Peyer's patch (tissue), 4 donors: ENCODE data around the gene NUP153. TPM values are rescaled to one million over a fixed set of nuclear protein-coding genes. Genes with fewer than 3 reads are reported as not detected.

Experiments
- DNase-seq, 3 donors: peaks; one replicate each; pipeline ENCODE4 v3.0.0-alpha.2; 2017 to 2019
- H3K27ac ChIP-seq, 4 donors: fragments of 200-600 bp; sonication (generic); one replicate each; pipeline ENCODE4 v1.5.1; 2016 to 2019
- H3K27me3 ChIP-seq, 2 donors: fragments of 200-600 bp; sonication (generic); one replicate each; pipeline ENCODE4 v1.5.1; 2019
- H3K36me3 ChIP-seq, 3 donors: fragments of 200-600 bp; sonication (generic); one replicate each; pipeline ENCODE4 v1.5.1; 2016 to 2019
- H3K4me1 ChIP-seq, 4 donors: fragments of 200-600 bp; sonication (generic); one replicate each; pipeline ENCODE4 v1.5.1; 2016 to 2019
- H3K4me3 ChIP-seq, 4 donors: fragments of 200-600 bp; sonication (generic); 1 replicate in 3 of 4; 2 replicates in 1 of 4; pipeline ENCODE4 v1.5.1; 2016 to 2019; ENCODE audit warnings: mild to moderate bottlenecking in 1 of 4
- H3K9me3 ChIP-seq, 4 donors: fragments of 200-600 bp; sonication (generic); one replicate each; pipeline ENCODE4 v1.5.1; 2016 to 2019; ENCODE audit warnings: mild to moderate bottlenecking in 1 of 4
- POLR2A ChIP-seq, 2 donors: fragments of 450-650 bp; IDR thresholded peaks; one replicate each; pipeline ENCODE4 v1.5.1; 2017; ENCODE audit warnings: antibody characterized with exemption in 2 of 2, mild to moderate bottlenecking in 2 of 2, moderate library complexity in 2 of 2
- total RNA-seq, 4 donors: library from RNA; depleted of rRNA; stranded (reverse); fragments of >200 nt; gene quantifications; one replicate each; pipeline ENCODE4 v1.1.0, GENCODE V29; 2016
- TF ChIP-seq, protein P1 (sequence below), 6 experiments: fragments of 450-650 bp in 4 of 6; fragments of 200-600 bp in 2 of 6; sonication (generic) in 1 of 6; IDR thresholded peaks; one replicate each; pipeline ENCODE4 v1.5.1; 2017 to 2019; ENCODE audit warnings: antibody characterized with exemption in 6 of 6, mild to moderate bottlenecking in 3 of 6, moderate library complexity in 1 of 6

The NUP153 gene
- total RNA-seq, 4 donors from 2014 or later = 21.5 to 47.0 (median 26.8) TPM

DNA sequence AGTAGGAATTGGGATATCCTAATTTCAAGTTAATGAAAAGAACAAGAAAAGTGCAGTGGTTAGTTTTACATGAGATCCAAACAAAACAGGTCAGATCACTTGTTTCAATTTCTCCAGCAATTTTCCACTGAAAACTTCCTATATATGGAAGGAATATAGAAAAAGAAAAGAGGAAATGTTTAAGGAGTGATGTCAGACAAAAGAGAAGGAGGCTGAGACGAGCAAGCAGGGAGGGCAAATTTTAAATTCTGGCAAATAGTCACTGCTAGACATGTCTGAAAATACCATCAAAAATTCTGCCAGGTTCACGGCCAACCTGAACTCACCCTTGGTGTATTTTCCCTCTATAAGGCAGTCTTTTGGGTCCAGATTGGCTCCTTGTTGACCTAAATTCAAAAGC lies 9.5 kb upstream of the NUP153 start:
- H3K4me3 ChIP-seq = no peak overlapping the region
- no peak for DNase-seq

DNA sequence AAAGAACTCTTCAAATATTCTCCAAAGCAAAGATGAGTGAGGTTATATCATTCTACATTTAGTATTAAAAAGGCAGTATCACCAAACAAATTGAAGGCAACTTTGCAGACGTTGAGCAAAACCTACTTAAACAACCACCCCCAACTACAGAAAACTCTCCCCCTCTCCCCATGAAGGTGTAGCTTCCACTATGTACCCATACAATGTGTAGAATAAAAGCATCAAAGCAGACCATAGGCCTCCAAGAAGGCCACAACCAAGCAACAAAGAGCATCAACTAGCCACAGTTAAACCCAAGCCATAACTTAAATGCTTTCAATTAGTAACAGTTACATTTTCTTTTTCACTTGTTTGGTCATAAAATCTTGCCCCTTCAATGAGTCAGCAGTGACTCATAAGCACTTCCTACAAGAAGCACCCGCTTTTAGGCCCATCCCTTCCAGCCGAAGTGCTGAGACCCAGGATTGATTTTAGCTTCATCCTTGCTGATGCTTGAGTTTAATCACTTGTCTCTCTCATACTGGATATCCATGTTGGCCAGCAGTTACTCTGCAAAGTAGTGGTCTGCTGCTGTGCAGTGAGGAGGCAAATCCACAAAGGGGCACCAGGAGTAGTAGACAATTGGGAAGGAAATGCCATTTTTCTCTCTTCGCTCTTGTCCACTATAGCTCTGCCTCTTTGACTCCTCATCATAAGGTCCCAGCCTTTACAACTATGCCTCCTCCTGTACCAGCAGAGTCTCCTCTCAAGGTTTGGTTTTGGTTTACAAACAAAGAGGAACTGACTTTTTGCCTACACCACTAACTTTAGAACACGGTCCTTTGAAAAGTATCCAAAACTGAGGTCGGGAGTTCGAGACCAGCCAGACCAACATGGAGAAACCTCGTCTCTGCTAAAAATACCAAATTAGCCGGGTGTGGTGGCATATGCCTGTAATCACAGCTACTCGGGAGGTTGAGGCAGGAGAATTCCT lies 8.4 kb upstream of the NUP153 start:
- H3K9me3 ChIP-seq = no peaks in the 10 kb centered on the region
- H3K4me3 ChIP-seq = no peak overlapping the region
- H3K4me1 ChIP-seq = no peaks in the 10 kb centered on the region
- no peaks in the 10 kb centered on the region for H3K36me3 ChIP-seq
- no peaks in the 10 kb centered on the region for H3K27me3 ChIP-seq
- no peak overlapping the region for H3K27ac ChIP-seq
- no peak for DNase-seq
- TF ChIP-seq, protein P1, sequence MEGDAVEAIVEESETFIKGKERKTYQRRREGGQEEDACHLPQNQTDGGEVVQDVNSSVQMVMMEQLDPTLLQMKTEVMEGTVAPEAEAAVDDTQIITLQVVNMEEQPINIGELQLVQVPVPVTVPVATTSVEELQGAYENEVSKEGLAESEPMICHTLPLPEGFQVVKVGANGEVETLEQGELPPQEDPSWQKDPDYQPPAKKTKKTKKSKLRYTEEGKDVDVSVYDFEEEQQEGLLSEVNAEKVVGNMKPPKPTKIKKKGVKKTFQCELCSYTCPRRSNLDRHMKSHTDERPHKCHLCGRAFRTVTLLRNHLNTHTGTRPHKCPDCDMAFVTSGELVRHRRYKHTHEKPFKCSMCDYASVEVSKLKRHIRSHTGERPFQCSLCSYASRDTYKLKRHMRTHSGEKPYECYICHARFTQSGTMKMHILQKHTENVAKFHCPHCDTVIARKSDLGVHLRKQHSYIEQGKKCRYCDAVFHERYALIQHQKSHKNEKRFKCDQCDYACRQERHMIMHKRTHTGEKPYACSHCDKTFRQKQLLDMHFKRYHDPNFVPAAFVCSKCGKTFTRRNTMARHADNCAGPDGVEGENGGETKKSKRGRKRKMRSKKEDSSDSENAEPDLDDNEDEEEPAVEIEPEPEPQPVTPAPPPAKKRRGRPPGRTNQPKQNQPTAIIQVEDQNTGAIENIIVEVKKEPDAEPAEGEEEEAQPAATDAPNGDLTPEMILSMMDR (IDR thresholded peaks at IDR 0.05) = no peak
- no peak for TF ChIP-seq POLR2A (IDR thresholded peaks at IDR 0.05)

More for the DNA sequence above, 9.5 kb upstream of the NUP153 start:
- H3K27ac ChIP-seq = no peak overlapping the region
- no peaks in the 10 kb centered on the region for H3K36me3 ChIP-seq
- no peaks in the 10 kb centered on the region for H3K9me3 ChIP-seq
- no peaks in the 10 kb centered on the region for H3K4me1 ChIP-seq
- TF ChIP-seq, protein P1 (IDR thresholded peaks at IDR 0.05) = no peak
- TF ChIP-seq POLR2A (IDR thresholded peaks at IDR 0.05) = no peak
- H3K27me3 ChIP-seq = no peaks in the 10 kb centered on the region

GRCh38 chr6:17714177-17714576 lies 7.5 kb upstream of the NUP153 start:
- Histone ChIP-seq H3K4me3 (no peak overlapping the region), H3K27me3 (no peaks in the 10 kb centered on the region), H3K27ac (no peak overlapping the region), H3K9me3 (no peaks in the 10 kb centered on the region), H3K36me3 (no peaks in the 10 kb centered on the region), H3K4me1 (no peaks in the 10 kb centered on the region)
- TF ChIP-seq POLR2A (IDR thresholded peaks at IDR 0.05) = no peak
- TF ChIP-seq, protein P1 (IDR thresholded peaks at IDR 0.05) = no peak
- DNase-seq = no peak

DNA sequence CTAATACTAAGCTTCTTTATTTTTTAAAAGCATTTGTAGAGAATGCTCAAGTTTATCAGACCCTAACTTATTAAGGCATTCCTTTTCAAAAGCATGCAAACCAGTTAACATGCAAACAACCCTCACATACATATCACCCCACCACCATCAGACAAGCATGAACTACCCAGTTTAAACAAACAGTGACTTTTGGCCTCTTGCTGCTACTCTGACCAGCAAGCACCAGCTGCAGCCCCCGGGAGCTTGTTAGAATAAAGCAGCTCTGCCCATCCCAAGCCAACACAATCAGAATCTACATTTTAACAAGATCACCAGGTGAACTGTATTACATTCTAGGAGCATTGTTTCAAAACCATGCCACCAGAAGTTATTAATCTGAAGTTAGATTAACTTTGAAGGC lies 5.9 kb upstream of the NUP153 start:
- TF ChIP-seq, protein P1 (IDR thresholded peaks at IDR 0.05) = no peak
- DNase-seq = no peak

DNA sequence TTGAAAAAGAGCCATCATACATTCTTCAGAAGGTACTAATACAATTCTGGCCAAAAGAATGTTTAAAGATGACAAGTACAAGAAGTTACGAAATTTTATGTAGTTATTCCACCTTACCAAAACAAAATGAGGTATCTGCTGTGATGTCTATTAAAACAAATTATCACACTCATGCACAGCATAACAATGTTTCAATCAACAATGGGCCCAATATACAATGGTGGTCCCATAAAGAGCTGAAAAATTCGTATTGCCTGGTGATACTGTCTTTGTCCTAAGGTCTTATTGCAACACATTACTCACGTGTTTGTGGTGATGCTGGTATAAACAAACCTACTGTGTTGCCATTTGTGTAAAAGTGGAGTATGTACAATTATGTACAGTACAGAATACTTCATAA lies 3.6 kb upstream of the NUP153 start:
- Histone ChIP-seq H3K27me3 (no peaks in the 10 kb centered on the region), H3K4me3 (no peak overlapping the region), H3K27ac (no peak overlapping the region), H3K9me3 (no peaks in the 10 kb centered on the region), H3K4me1 (no peaks in the 10 kb centered on the region), H3K36me3 (no peaks in the 10 kb centered on the region)
- TF ChIP-seq POLR2A (IDR thresholded peaks at IDR 0.05) = no peak
- TF ChIP-seq, protein P1 (IDR thresholded peaks at IDR 0.05) = no peak
- DNase-seq = no peak

More for the DNA sequence above, 5.9 kb upstream of the NUP153 start:
- Histone ChIP-seq H3K4me1 (no peaks in the 10 kb centered on the region), H3K4me3 (no peak overlapping the region), H3K36me3 (no peaks in the 10 kb centered on the region), H3K27ac (no peak overlapping the region), H3K27me3 (no peaks in the 10 kb centered on the region), H3K9me3 (no peaks in the 10 kb centered on the region)
